DMS 273 treated with DMSO at 0.1 percent for 48 hours (cell line): ENCODE measurements around the gene RPS3.

Experiments
- DNase-seq: peaks from one replicate; lab custom pipeline; 2025; lab: John Stamatoyannopoulos, UW

The RPS3 gene

DNA sequence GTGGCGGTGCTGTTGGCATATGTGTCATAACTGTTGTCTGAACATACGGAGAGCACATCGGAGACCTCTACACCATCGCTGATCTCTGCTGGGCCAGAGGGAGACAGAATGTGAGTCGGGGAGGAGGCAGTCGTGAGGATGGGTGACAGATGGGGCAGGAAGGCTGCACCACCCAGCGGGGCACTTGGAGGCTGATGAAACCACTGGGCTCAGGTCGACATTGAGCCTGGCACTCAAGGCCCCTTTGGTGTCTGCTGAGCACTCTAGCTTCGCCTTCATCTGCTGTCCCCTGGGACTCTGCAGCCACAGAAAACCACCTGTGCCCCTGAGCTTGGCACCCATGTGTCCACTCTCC lies 36.2 kb downstream of the RPS3 start:
- no peak for DNase-seq

DNA sequence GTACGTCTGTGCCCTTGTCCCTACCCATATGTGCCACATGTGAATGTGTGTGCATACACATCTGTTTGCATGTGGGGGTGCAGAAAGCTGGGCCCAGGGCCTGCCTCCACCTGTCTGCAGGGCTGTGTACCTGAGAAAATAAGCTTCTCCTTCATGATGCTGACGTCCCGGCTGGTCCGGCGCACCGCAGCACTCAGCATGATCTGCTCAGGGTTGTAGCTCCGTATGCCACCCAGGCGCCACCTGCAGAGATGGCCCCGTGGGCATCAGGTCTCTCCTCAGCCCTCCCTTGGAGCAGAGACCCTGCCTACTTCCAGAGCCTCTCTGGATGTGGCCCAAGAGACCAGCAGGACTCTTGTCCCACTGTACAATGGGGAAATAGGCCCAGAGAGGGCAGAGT lies 37.5 kb downstream of the RPS3 start:
- DNase-seq = no peak

DNA sequence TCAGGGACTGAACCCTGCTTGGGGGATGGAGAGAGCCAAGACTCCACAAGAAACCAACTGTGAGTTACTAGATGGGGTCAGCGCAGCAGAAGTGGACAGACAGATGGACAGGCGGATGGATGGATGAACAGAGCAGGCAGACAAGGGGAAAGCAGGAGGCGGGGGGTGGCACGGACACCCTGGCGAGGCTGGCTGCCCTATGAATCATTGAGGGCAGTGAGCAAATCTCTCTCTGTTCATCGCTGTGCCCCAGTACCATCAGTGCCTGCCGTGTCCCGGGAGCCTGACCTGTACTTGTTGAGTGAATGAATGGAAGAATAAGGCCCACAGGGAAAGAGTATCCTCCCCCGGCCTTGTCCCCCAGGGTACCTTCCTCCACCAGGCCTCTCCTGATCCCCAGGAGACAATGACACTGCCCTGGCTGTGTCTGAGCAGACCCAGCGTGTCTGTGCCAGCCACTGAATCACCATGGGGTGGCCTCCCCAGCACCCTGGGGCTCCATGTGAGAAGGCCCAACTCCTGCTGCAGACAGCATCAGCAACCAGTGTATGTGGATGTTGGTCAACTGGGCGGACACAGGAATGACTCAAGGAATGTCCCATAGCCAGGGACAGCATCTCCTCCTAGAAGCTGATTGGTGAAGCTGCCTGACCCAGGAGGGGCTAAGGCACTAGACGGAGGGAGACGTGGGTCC lies 38.8 kb downstream of the RPS3 start:
- no peak for DNase-seq

DNA sequence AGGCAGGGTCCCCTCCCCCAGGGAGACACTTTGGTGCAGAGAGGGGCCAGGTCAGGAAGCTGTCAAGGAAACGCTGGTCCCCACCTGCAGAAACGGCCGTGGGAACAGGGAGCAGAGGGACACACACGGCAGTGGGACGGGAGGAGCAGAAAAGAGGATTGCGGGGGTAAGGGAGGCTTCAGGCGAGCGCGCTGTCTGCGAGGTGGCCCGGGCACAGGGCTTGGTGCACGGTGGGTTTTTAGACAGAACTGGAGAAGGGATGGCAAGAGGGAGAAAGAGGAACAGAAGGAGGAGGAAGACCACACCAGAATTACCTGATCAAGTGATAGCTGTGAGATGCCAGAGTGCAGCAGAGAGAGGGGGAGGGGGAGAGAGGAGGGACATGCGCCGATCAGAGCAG lies 39.7 kb downstream of the RPS3 start:
- DNase-seq = no peak

DNA sequence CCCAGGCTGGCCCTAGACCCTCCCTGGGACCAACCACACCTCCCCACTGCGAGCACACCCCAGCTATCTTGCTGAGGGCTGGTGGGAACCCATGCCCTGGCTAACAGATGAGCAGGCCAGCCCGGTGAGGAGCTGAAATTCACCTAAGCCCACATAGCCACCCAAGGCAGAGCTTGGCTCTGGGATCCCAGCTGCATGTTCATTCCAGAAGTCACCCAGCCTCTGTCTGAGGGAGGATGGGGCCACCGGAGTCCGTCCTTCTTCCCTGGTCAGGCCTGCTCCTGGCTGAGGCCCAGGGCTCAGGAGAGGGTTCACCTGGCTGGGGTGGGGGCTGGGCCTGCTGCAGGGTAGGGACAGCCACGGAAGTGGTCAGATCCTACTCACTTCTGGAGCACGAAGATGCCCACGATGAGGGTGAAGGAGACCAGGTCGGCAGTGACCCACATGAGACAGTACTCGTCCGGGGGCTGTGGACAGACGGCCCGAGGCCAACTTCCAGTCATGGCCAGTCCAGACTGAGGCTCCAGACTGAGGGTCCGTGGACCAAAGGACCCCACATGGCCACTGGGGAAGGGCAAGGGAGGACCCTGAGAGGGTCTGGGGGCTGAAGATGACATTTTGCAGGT lies 40.3 kb downstream of the RPS3 start:
- no peak for DNase-seq

DNA sequence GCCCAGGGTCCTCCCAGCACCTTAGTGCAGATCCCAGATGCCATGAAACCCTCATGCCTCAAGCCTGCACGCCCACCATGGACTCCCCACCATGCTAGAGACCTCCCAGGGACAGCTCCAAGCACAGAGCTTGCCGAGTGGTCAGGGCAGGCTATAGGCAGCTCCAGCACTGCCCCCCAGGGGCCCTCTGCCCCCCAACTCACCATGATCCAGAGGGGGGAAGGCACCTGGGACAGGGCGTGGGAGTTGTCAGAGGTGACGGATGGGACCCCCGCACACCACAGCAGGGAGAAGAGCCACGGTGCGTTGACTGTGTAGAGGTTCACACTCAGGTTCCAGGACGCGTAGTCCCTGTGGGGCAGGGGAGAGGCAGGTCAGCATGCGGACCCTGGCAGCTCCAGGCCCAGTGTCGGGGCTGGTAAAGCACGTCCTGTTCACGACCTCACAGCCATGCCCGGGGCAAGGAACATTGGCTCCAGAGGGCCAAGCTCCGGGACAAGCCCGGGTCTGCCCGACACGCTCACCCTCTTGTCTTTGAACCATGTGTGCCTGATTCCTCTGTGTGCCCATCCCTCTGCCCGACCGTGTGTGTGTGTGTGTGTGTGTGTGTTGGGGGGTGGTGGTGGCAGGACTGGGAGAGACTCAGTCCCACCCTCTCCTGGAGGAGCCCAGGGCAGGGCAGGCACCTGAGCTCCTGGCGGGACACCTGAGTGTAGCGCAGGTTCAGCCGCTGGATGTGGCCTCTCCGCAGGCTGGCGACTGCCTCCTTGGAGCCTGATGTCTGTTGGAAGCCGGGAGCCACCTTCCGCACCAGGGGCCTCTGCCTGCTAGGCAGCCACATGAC lies 41.9 kb downstream of the RPS3 start:
- DNase-seq = no peak

DNA sequence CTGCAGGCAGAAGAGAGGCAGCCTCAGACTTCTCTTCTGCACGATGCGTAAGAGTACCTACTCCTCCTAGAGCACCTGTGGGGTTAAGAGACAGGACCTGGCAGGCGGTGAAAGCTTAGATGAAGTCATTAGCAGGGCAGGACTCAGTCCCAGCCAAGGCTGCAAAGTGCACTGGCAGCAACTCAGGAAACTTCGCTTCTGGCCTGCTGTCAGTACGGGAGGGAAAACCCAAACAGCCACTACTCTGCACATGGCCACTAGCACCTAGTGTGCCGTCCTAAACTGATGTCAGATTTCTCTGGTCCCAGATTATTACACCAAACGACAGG lies 42.5 kb downstream of the RPS3 start:
- DNase-seq = no peak

DNA sequence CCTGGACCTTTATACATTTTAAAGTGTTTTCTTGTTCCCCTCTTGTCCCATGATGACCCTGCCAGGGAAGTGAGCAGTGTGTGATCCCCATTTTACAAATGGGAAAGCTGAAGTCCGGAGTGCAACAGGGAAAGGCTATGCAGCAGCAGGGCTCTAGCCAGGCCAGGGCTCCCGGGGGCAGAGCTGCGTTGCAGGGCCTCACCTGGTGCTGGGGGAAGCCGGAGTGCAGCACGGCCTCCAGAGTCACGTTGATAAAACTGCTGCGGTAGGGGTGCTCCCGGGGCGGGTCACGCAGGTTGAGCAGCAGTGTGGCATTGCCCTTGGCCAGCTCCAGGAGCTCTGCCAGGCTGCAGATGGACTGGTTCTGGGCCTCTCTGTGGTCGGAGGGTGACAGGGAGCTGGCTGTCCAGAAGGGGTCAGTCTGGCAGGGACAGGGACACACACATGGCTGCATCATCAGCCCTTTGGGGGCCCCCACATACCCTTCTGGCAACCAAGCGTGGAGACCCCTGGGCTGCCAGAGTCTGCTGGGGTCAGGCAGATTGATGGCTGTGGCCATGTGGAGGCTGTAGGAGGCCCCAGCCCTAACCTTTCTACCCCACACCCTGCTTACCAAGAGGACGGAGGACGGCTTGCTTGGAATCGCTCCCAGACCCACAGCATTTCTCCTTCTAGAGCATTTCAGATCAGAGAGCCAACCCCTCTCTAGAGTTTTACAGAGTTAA lies 43.0 kb downstream of the RPS3 start:
- no peak for DNase-seq

DNA sequence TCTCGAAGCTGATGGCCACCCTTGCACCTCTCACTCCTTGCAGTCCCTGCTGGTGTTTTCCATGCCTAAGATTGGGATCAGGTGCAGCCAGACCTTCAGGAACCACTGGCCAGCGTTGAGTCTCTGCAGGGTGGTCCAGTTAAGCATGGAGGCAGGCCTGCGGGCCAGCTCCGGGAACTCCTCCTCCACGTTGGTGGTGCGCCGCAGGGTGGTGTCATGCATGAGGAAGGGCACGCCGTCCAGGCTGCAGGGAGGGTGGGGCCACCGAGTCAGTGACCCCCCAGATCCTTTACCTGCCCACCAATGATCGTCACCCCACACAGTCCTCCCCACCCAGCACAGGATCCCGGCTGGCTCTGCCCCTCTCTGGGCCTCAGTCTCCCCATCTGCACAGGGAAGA lies 43.7 kb downstream of the RPS3 start:
- no peak for DNase-seq

DNA sequence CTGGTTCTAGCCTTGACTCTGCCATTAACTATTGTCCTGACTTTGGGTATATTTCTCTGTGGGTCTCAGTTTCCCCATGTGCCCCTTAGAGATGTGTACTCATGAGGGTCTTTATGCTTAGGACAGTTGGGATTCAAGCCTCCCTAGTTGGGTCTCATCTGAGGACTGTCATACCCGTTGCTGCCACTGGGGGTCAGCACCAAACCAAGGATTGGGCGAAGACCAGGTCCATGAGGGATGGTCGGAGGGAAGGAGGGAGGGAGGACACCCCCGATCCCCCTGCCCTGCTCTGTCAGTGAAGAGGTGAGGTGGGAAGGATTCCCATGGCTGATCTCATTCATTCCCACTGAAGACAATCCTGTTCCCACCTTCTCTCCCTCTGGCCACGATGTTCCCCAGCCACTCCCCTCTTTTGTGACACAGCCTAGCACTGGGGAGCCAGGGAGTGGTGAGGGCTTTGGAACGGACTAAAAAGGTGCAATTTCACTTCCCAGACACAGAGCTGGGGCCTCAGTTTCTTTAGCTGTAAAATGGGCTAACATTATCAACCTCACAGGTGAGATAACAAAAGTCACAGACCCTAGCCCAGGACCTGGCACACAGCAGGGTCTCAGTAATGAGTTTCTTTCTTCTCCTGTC lies 46.1 kb downstream of the RPS3 start:
- no peak for DNase-seq

DNA sequence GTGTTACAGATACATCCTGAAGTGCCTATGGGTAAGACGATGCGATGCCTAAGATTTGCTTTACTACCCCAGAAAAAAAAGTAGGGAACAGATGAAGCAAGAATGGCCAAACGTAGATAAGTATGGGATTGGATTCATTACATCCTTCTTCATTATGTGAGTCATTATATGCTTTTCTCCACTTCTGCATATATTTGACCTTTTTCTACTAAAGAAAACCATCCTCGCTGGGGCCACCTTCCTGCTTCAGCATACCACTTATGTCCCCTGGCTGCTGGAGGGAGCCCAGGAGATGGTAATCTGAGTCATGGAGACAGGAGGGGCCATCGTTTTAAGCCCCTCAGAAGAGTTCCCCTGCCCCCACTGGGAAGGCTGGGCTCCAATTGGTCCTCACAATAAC lies 48.1 kb downstream of the RPS3 start:
- DNase-seq = no peak

DNA sequence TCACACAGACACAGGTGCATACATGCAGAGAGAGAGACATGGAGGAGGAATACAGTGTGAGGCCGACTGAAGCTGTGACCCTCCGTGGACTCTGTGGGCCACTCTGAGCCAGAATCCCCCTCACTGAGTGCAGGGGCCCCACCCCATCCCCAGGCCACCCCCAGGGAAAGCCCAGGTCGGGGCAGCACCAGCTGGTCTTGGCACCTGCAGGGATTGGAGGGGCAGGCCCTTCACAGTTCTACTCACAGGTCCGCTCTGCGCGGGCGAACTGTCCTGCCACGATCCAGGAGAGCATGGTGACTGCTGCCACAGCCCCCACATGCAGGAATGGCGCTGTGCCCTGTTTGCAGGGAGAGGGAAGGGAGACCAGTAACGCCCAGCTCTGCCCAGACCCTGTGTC lies 50.0 kb downstream of the RPS3 start:
- no peak for DNase-seq

DNA sequence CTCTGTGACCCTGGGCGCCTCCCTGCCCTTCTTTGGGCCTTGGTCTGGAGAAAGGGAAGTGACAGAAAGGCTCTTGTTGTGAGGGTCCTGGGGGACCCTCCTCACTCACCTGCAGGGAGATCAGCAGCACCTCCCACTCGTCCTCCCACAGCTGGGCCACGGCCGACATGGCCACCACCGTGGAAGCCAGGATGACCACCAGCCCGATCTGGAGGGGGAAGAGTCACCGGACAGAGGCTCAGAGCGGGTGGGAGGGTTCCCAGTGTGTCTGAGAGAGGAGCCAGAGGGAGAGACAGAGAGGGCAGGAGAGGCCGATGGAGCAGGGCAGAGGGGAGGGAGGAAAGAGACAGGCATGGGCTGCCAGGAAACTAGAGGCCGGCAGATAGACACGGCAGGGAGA lies 50.5 kb downstream of the RPS3 start:
- DNase-seq = no peak

DNA sequence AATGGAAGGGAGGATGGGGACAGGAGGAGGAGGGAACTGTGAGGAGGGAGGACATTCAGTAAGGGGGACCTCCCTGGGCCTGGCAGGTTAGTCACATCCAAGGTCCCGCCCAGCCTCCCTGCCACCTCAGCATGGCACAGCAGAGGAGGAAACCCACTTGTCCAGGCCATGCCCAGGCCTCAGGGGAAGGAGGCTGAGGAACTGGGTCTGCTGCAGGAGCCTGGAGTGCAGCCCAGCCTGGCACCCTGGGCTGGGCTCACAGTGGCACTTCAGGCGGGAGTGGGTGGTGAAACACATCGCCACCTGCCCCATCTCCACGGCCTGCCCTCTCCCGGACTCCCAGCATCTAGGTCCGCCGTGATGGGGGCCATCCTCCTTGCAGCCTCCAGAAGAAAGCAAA lies 50.9 kb downstream of the RPS3 start:
- no peak for DNase-seq

DNA sequence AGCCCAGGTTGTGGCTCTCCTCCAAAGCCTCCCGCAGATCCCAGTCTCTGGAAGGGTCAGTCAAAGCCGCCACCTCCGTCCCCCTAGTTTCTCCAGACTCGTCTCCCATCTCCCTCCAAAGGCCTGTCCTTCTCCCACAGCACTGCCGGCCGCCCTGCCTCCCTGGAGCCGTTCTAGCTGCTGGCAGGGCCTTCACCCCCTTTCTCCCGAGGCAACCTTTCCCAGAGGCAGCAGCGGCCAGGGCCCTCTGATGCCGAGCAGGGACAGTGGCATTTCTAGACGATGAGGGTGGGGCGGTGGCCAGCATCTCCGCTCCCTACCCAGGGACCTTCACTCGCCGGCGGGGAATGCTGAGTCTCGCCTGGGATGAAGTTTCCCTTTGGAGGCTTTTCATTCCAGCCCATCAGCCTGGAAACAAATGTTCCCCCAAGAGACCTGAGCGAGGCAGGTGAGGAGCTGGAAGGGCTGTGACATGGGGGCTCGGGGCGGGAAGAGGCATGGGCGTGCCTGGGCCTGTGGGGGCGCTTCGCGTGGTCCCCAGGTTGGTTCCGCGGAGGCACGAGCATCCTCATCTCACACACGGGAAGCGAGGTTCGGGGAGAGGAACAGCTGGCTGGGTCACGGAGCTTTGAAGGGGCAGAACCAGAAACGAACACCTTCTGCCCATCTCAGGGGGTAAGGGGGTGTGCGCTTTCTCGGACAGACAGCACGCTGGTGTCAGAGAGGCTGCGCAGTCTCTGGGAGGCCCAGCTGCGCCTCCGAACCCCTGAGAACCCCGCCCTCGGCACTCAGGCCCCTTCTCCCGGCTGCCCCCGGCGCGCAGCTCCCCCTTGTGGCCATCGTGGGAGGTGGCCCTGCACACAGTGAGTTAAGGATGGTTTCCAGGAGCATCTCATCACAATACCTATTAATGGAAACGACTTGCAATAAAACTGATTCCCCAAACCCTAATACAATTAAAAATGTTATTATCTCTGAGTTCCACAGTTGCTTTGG lies 51.8 kb downstream of the RPS3 start:
- DNase-seq = no peak

DNA sequence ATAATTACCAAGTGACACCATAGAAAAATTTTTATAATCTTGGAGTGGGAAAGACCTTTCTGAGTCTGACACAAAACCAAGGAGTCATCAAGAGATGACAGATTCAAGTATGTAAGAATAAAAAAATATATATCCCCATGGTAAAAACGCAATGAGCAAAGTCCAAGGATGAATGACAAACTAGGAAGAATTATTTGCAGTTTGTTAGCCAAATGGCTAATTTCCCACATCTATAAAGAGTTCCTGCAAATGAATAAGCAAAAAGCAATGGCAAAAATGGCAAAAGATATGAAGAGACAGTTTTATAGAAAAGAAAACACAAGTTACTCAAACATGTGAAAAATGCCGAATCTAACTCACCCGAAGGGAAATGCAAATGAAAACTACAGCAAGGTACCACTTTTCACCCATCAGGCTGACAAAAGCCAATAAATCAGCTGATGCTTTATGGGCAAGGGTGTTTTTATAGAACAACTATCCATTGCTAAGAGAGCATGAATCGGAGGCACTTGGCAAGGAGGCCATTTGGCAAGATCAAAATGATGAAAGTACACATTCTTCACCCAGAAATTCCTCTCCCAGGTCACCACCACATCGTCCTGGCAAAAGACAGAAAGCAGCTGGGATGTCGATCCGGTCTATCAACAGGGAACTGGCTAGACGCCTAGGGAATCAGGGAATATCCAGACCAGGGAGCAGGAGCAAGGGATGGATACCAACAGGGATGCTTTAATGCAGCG lies 54.8 kb downstream of the RPS3 start:
- no peak for DNase-seq

DNA sequence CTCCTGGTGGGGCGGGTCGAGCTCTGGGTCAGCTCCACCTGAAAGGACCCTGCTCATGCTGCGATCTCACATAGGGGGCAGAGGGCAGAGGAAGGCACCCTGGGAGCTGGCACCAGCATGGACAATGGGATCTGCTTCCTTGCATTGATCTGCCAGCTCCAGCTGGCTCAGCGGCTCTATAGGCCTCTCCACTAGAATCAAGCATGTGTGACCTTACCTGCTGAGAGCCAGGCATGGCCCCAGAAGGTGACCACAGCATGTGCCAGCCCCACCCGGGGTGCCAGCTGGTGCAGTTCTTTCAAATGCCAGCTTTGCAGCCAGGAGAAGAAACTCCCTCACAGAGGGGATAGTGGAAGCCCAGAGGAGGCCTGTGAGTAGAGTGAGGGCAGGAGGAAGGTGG lies 55.7 kb downstream of the RPS3 start:
- DNase-seq = no peak
